K562 (cell line): Measurements from ENCODE around the gene TRAPPC4. TPM values are rescaled to one million over a fixed set of nuclear protein-coding genes. Genes with fewer than 3 reads are reported as not detected.

ENCODE experiments used
- ATF4 ChIP-seq: fragments of 450-650 bp; formaldehyde crosslinking; IDR thresholded peaks from 2 replicates; pipeline ENCODE4 v1.4.0; 2022; ENCODE audit warnings: mild to moderate bottlenecking, moderate library complexity
- CCAR2 ChIP-seq: fragments of 200-400 bp; formaldehyde crosslinking; IDR thresholded peaks from 2 replicates; pipeline ENCODE4 v1.6.1; 2017; ENCODE audit warnings: mild to moderate bottlenecking, low read depth, low read length
- DDX20 ChIP-seq: fragments of 450-650 bp; IDR thresholded peaks from 2 replicates; pipeline ENCODE4 v1.6.1; 2016; ENCODE audit warnings: missing genetic modification characterization, low read depth, mild to moderate bottlenecking, missing compliant biosample characterization, moderate library complexity
- EGR1 ChIP-seq: fragments of 450-650 bp; conservative IDR thresholded peaks from 2 replicates; pipeline ENCODE4 v1.6.1; 2017; ENCODE audit warnings: mild to moderate bottlenecking
- EWSR1 ChIP-seq: fragments of 450-650 bp; IDR thresholded peaks from 2 replicates; pipeline ENCODE4 v1.6.1; 2018; ENCODE audit warnings: borderline replicate concordance, mild to moderate bottlenecking, low read depth, moderate library complexity; ENCODE audit not compliant: partially characterized antibody
- FOXJ2 ChIP-seq: fragments of 200-800 bp; sonication (Bioruptor generic); IDR thresholded peaks from 2 replicates; pipeline ENCODE4 v1.6.1; 2016; ENCODE audit warnings: missing genetic modification characterization, missing compliant biosample characterization
- MTA2 ChIP-seq: fragments of 450-650 bp; IDR thresholded peaks from 2 replicates; pipeline ENCODE4 v1.6.1; 2016; ENCODE audit warnings: low read depth
- PHB ChIP-seq: fragments of 250-450 bp; sonication (Bioruptor Pico); IDR thresholded peaks from 2 replicates; pipeline ENCODE4 v1.5.0; 2021
- RNF2 ChIP-seq: sonication (generic); IDR thresholded peaks from 2 replicates; pipeline ENCODE4 v1.6.1; 2016
- SMAD1 ChIP-seq: fragments of 150-350 bp; IDR thresholded peaks from 2 replicates; pipeline ENCODE4 v1.6.1; 2014; ENCODE audit warnings: low read length, low read depth; ENCODE audit not compliant: partially characterized antibody
- SRSF9 ChIP-seq: fragments of 200-400 bp; formaldehyde crosslinking; IDR thresholded peaks from 2 replicates; pipeline ENCODE4 v1.6.1; 2017; ENCODE audit warnings: low read depth, low read length, borderline replicate concordance
- WHSC1 ChIP-seq: IDR thresholded peaks from one replicate; pipeline ENCODE4 v1.6.1; 2012; ENCODE audit warnings: low read length, control low read depth, inconsistent platforms
- ZFP36 ChIP-seq: fragments of 150-350 bp; IDR thresholded peaks from 2 replicates; pipeline ENCODE4 v1.6.1; 2018; ENCODE audit warnings: low read length, low read depth; ENCODE audit not compliant: partially characterized antibody
- ZNF311 ChIP-seq: fragments of 250-450 bp; sonication (Bioruptor Pico); IDR thresholded peaks from 2 replicates; pipeline ENCODE4 v1.4.0; 2020; ENCODE audit warnings: mild to moderate bottlenecking, moderate library complexity
- ZNF584 ChIP-seq: fragments of 200-800 bp; sonication (Bioruptor generic); IDR thresholded peaks from 2 replicates; pipeline ENCODE4 v1.6.1; 2016; ENCODE audit warnings: low read depth, mild to moderate bottlenecking, missing genetic modification characterization, missing compliant biosample characterization
- ZNF699 ChIP-seq: fragments of 250-450 bp; sonication (Bioruptor Pico); IDR thresholded peaks from 2 replicates; pipeline ENCODE4 v1.8.0; 2021; ENCODE audit warnings: mild to moderate bottlenecking, moderate library complexity; ENCODE audit not compliant: insufficient replicate concordance
- polyA plus RNA-seq, 8 experiments: library from polyadenylated mRNA; depleted of rRNA in 4 of 8; stranded (reverse) in 5 of 8; unstranded in 3 of 8; fragments of >200 nt; fragmentation: Nextera tagmentation in 2 of 8; fragmentation: Illumina TruSeq in 1 of 8; extraction: Ambion mirVana in 2 of 8; extraction: Trizol in 1 of 8; gene quantifications; 2 replicates each; pipeline versions ENCODE4 v1.2.1 to v1.2.3, GENCODE V29; 2011 to 2014; ENCODE audit warnings: inconsistent platforms in 1 of 8, missing spikeins in 1 of 8
- total RNA-seq, 7 experiments: library from RNA; depleted of rRNA in 6 of 7; stranded (reverse); fragments of >200 nt in 6 of 7; fragmentation: Illumina TruSeq in 2 of 7; extraction: Trizol in 2 of 7; gene quantifications; 2 replicates each; pipeline versions ENCODE4 v1.2.1 to v1.2.3, GENCODE V29; 2011 to 2021; ENCODE audit warnings: low replicate concordance in 1 of 7
- TF ChIP-seq, protein P1 (sequence below): fragments of 250-450 bp; sonication (Bioruptor Pico); IDR thresholded peaks from 2 replicates; pipeline ENCODE4 v1.8.0; 2022; ENCODE audit warnings: inconsistent platforms
- TF ChIP-seq, protein P2 (sequence below): sonication (generic); formaldehyde crosslinking; IDR thresholded peaks from 2 replicates; pipeline ENCODE4 v1.9.0; 2022; ENCODE audit warnings: mild to moderate bottlenecking, missing genetic modification reagents

Gene TRAPPC4
- total and polyA plus RNA-seq, 9 of the 15 experiments (the other 6 are each of a cell fraction or from before 2014, with no cell fraction given), result 121 to 524 (median 142) TPM

DNA sequence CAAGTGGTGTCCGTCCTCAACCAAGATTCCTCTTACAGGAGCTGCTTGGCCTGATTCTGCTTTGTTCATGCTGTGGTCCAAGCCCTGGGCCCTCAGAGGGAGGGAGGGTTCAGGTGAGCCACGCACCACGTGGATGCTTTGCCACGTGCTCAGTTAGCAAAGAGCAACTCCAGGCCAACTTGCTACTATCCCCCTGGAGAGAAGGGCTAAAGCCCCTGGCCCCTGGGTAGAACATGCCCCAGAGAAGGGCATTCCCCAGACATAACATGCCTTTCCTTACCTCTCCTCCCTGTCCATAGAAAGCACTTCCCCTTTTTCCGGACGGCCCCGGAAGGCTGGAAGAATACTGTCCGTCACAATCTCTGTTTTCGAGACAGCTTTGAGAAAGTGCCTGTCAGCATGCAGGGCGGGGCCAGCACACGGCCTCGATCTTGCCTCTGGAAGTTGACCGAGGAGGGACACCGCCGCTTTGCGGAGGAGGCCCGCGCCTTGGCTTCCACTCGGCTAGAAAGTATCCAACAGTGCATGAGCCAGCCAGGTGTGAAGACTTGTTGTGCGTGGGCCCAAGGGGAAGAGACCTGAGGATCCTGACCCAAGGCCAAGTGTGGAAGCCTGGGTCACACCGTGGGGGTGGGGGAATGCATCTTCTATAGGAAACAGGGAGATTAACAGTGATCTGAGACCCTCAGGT lies 38.2 kb upstream of the TRAPPC4 start (continued):
- TF ChIP-seq, protein P1, sequence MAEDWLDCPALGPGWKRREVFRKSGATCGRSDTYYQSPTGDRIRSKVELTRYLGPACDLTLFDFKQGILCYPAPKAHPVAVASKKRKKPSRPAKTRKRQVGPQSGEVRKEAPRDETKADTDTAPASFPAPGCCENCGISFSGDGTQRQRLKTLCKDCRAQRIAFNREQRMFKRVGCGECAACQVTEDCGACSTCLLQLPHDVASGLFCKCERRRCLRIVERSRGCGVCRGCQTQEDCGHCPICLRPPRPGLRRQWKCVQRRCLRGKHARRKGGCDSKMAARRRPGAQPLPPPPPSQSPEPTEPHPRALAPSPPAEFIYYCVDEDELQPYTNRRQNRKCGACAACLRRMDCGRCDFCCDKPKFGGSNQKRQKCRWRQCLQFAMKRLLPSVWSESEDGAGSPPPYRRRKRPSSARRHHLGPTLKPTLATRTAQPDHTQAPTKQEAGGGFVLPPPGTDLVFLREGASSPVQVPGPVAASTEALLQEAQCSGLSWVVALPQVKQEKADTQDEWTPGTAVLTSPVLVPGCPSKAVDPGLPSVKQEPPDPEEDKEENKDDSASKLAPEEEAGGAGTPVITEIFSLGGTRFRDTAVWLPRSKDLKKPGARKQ (CRISPR knock-in tag), result no peak
- peak; percentile 68 for TF ChIP-seq EGR1
- TF ChIP-seq, protein P2, sequence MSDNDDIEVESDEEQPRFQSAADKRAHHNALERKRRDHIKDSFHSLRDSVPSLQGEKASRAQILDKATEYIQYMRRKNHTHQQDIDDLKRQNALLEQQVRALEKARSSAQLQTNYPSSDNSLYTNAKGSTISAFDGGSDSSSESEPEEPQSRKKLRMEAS (CRISPR knock-in tag), result peak; percentile 97
- TF ChIP-seq CCAR2, result no peak
- 0 out of 2 replicates have a peak, but pooled peaks have one; percentile 35 for TF ChIP-seq ATF4 (CRISPR knock-in tag)
- TF ChIP-seq ZNF699 (CRISPR knock-in tag), result no peak
- no peak for TF ChIP-seq SMAD1
- no peak for TF ChIP-seq MTA2
- 0 out of 2 replicates have a peak, but pooled peaks have one; percentile 42 for TF ChIP-seq RNF2
- TF ChIP-seq SRSF9, result no peak
- TF ChIP-seq ZNF584 (CRISPR knock-in tag), result no peak
- TF ChIP-seq DDX20 (tag), result no peak
- peak; percentile 88 for TF ChIP-seq ZFP36
- TF ChIP-seq EWSR1, result no peak
- TF ChIP-seq PHB (CRISPR knock-in tag), result no peak
- TF ChIP-seq WHSC1, result peak; percentile 30
- no peak for TF ChIP-seq ZNF311
- no peak for TF ChIP-seq FOXJ2 (tag)
